GM12864 (cell line): ENCODE results near the gene TFAP2E.

Experiments
- DNase-seq: peaks from one replicate; pipeline ENCODE4 v3.0.0-alpha.2; 2011; ENCODE audit warnings: low read depth
- H3K4me3 ChIP-seq: 2 replicates; pipeline ENCODE4 v1.5.1; 2011; ENCODE audit warnings: mild to moderate bottlenecking, low read depth, low read length, control low read depth
- TF ChIP-seq, protein P1 (sequence below): IDR thresholded peaks from 2 replicates; pipeline ENCODE4 v1.5.1; 2011; ENCODE audit warnings: low read depth, mild to moderate bottlenecking, moderate library complexity, low read length, control low read depth, inconsistent platforms; ENCODE audit errors: missing control alignments

TFAP2E gene

DNA sequence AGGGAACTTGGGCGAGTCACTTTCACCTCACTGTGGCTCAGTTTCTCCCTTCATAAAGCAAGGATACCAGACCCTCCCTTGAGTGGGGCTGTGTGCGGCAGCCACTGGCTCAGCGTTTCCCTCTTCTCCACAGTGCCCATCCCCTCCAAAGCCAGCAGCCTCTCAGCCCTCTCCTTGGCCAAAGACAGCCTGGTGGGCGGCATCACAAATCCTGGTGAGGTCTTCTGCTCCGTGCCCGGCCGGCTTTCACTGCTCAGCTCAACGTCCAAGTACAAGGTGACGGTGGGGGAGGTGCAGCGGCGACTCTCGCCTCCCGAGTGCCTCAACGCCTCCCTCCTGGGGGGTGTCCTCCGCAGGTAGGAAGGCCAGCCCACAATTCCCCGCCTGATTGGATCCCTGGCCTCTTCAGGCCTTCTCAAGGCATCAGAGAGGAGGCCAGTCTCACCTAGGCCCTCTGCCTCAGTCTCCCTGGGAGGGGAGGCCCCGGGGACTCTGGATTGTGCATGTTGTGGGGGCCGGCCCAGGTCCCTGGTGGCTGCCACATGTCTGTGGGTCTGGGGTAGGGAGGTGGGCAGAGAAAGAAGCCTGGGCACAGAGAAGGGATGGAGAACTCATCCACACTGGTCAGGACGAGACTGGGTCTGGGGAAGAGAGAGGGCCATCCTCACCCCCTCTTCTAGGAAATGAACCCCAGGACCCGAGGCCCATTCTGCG, 15.2 kb downstream of the TFAP2E start:
- no peak overlapping the region for H3K4me3 ChIP-seq
- TF ChIP-seq, protein P1, sequence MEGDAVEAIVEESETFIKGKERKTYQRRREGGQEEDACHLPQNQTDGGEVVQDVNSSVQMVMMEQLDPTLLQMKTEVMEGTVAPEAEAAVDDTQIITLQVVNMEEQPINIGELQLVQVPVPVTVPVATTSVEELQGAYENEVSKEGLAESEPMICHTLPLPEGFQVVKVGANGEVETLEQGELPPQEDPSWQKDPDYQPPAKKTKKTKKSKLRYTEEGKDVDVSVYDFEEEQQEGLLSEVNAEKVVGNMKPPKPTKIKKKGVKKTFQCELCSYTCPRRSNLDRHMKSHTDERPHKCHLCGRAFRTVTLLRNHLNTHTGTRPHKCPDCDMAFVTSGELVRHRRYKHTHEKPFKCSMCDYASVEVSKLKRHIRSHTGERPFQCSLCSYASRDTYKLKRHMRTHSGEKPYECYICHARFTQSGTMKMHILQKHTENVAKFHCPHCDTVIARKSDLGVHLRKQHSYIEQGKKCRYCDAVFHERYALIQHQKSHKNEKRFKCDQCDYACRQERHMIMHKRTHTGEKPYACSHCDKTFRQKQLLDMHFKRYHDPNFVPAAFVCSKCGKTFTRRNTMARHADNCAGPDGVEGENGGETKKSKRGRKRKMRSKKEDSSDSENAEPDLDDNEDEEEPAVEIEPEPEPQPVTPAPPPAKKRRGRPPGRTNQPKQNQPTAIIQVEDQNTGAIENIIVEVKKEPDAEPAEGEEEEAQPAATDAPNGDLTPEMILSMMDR = no peak
- no peak for DNase-seq

DNA sequence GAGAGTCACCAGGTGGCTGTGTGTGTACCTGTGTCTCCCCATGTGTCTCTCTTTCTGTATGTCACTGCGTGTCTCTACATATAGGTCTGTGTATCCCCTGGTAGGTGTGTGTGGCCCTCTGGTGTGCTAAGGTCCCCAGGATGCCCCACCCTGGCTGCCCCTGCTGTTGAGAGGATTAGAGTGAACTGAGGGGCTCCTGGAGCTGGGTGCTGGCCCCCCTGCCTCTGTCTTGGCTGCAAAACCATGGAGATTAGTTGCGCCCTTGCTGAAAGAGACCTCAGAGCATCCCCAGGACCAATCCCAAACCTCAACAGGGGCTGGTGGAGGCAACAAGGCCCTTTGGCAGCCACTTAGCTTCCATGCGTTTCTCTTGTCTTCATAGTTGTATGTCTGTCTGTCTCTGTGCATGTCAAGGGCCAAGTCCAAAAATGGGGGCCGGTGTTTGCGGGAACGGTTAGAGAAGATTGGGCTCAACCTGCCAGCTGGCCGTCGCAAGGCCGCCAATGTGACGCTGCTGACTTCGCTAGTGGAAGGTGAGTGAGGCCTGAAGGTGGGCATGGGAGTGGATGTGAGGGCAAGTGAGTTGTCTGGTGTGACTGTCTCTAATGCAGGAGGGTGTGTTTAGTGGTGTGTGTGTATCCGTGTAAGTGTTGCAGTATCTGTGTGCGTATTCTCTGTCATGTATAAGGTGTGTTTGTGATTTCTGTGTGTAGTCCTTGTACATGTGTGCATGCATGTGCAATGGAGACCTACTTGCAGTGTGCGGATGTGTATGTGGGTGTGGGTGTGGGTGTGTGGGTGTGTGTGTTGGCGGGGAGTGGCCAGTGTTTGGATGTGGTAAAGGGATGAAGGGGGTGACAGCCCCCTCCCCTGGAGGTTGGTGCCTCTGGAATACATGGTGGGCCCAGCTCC, 16.7 kb downstream of the TFAP2E start:
- TF ChIP-seq, protein P1 = no peak
- no peak overlapping the region for H3K4me3 ChIP-seq
- no peak for DNase-seq

DNA sequence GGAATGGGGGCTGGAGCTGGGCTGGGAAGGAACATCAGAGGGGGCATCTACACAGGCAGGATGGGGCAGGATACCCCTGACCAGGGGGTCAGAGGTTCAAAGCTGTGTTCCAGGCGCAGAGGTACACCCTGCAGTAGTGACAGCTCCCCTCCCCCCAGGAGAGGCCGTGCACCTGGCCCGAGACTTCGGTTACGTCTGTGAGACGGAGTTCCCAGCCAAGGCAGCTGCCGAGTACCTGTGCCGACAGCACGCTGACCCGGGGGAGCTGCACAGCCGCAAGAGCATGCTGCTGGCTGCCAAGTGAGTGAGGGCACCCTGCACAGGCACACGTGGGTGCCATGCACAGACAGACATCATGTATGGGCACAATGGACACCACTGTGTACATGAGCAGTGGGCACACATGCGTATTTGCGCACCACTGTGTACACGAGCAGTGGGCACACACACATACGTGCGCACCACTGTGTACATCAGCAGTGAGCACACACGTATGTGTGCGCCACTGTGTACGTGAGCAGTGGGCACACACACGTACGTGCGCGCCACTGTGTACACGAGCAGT, 17.4 kb downstream of the TFAP2E start:
- TF ChIP-seq, protein P1 = no peak
- H3K4me3 ChIP-seq = no peak overlapping the region
- no peak for DNase-seq

DNA sequence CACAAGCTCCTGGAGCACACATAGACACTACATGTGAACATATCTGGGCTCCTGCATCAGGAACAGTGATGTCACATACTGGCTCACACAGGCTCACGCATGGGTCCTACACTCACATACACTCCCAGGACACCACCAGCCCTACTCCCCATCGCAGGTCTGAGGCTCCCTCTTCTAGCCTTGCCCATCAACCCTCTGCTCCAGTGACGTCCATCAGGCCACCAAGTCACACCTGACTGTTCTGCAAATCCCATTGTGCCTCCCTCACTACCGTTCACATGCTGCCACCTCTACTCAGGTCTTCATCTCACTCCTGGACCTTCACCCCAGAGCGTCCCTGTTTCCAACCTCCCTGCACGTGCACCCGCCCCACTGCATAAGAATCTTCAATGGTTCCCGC, 18.1 kb downstream of the TFAP2E start:
- no peak overlapping the region for H3K4me3 ChIP-seq
- TF ChIP-seq, protein P1 = no peak
- DNase-seq = no peak

DNA sequence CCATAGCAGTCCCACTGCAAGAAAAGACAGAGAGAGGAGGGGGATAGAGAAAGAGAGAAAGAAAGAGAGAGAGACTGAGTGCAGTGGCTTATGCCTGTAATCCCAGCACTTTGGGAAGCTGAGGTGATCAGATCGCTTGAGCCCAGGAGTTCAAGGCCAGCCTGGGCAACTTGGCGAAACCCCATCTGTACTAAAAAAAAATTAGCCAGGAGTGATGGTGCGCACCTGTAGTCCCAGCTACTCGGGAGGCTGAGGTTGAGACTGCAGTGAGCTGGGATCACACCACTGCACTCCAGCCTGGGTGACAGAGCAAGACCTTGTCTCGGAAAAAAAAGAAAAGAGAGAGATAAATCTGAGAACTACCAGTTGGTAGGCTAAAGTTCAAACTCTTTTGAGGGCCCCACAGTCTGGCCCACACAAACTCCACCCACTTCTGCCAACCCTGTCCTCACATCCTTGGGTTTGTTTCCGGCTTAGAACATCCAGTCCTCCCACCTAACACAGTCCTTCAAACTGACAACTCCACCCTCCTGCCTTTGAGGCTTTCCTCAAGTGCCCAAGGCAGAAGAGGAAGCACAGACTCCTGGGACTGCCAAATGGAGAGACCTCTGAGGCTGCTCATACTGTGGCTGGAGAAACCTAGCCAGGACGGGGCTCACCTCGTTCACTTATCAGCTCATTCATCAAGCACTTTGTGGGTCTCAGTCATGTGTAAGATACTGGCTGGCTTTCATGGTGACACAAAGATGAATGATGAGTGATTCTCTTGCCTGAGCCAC, 20.1 kb downstream of the TFAP2E start:
- DNase-seq = no peak
- TF ChIP-seq, protein P1 = no peak
- no peak overlapping the region for H3K4me3 ChIP-seq

DNA sequence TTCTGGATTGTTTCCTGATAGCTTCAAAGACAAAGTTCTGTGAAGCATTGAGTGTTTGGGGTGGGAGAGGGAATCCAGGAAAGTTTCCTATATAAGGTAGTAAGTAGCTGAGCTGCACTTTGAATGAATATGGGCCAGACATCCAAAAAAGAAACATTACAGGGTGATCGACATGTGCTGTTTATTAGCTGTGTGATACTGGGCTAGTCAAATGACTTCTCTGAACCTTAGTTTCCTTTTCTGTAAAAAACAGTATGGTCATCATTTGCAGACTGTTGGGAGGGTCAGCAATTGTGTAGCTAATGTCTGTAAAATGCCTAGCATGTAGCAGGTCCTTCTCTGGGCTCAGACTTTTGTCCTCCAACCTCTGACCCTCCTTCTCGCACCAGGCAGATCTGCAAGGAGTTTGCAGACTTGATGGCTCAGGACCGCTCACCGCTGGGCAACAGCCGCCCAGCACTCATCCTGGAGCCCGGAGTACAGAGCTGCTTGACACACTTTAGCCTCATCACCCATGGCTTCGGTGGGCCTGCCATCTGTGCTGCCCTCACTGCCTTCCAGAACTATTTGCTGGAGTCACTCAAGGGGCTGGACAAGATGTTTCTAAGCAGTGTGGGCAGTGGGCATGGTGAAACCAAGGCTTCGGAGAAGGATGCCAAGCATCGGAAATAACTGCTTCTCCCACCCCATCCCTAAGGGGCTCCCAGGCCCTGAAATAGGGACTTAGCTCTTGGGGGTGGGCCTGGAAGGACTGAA, 21.1 kb downstream of the TFAP2E start:
- TF ChIP-seq, protein P1 = no peak
- H3K4me3 ChIP-seq = no peak overlapping the region
- no peak for DNase-seq
